Activated T-cell treated with anti-CD3 and anti-CD28 coated beads, Interleukin-2, amount 50 U/mL, for 4 hours (primary cell): ENCODE results near the gene ADAMTS2. TPM values are rescaled to one million over a fixed set of nuclear protein-coding genes. Genes with fewer than 3 reads are reported as not detected.
"Not testable (repeated sequence)": the region's sequence is repeated elsewhere in the genome, so short reads cannot be mapped to it uniquely, and the experiment has no call there.

ENCODE experiments used
- ATAC-seq, 2 donors: fragments of 200-7000 bp; cut with Tn5 transposase; one replicate each; pipeline ENCODE4 v1.10.0; 2021
- DNase-seq: peaks from one replicate; pipeline ENCODE4 v3.0.0-alpha.2; 2020
- H3K27me3 Mint-ChIP-seq: one replicate; pipeline ENCODE4 v1.8.0; 2021; ENCODE audit warnings: low read depth, mixed read lengths
- H3K36me3 Mint-ChIP-seq: one replicate; pipeline ENCODE4 v1.8.0; 2022; ENCODE audit warnings: mixed read lengths; ENCODE audit not compliant: insufficient read depth
- H3K4me1 Mint-ChIP-seq: one replicate; pipeline ENCODE4 v1.8.0; 2021; ENCODE audit warnings: low read depth, mixed read lengths
- H3K4me3 Mint-ChIP-seq: one replicate; pipeline ENCODE4 v1.8.0; 2021; ENCODE audit warnings: mild to moderate bottlenecking, moderate library complexity, mixed read lengths
- H3K9me3 Mint-ChIP-seq: one replicate; pipeline ENCODE4 v1.8.0; 2021; ENCODE audit warnings: mixed read lengths
- total RNA-seq, 3 donors: library from RNA; stranded (reverse); gene quantifications; one replicate each; pipeline ENCODE4 v1.2.1, GENCODE V29; 2021

ADAMTS2 gene
- total RNA-seq, 3 donors from 2014 or later: 0.05 to 0.41 (median 0.13) TPM

DNA sequence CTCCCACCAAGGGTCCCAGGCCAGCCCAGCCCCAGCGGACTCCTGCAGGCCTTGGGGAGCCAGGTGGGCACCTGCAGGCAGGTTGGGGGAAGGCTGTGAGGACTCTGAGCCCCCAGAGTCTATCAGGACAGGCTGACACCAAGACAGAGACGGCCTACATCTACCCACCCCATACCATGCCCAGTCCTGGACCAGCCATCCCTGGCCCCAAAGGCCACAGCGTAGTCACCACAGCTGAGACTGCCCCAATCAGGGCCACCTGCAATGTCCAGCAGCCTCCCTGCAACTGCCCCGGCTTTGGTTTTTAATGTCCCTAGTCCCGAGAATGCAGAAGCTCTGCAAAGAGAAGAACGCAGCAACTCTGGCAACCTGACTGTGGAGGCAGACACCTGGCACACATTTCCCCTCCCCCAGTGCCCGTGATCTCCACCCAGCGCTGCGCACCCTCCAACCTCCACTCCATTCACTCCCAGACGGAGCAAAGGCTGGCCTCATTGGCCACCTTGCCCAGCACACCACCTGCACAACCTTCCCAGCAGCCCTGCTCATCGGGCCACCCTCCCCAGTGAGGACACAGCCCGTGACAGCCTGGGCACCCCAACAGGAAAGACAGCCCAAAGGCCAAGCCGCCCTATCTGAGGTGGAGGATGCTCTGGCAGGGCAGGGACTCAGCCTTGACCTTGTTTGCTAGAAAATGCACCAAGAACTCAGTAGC lies 14.9 kb downstream of the ADAMTS2 start:
- DNase-seq (no peak), ATAC-seq (no peak)
- Mint-ChIP-seq H3K27me3 (peaks cover 17% of the 10 kb centered on the region), H3K4me1 (no peaks in the 10 kb centered on the region), H3K9me3 (no peaks in the 10 kb centered on the region), H3K4me3 (no peak overlapping the region), H3K36me3 (no peaks in the 10 kb centered on the region)

- DNase-seq (no peak), ATAC-seq (no peak)
- peaks cover 21% of the 10 kb centered on the region for H3K27me3 Mint-ChIP-seq
- no peaks in the 10 kb centered on the region for H3K36me3 Mint-ChIP-seq
- no peak overlapping the region for H3K4me3 Mint-ChIP-seq
- H3K4me1 Mint-ChIP-seq: no peaks in the 10 kb centered on the region
- no peaks in the 10 kb centered on the region for H3K9me3 Mint-ChIP-seq
Observed at GRCh38 chr5:179328291-179328690, 17.0 kb downstream of the ADAMTS2 start.

- H3K4me1 Mint-ChIP-seq: no peaks in the 10 kb centered on the region
- H3K36me3 Mint-ChIP-seq: no peaks in the 10 kb centered on the region
- no peak for ATAC-seq
- peaks cover 17% of the 10 kb centered on the region for H3K27me3 Mint-ChIP-seq
- no peak overlapping the region for H3K4me3 Mint-ChIP-seq
- no peaks in the 10 kb centered on the region for H3K9me3 Mint-ChIP-seq
- DNase-seq: no peak
Observed at GRCh38 chr5:179327021-179327735, 18.1 kb downstream of the ADAMTS2 start.

- no peak for ATAC-seq
- Mint-ChIP-seq H3K9me3 (no peaks in the 10 kb centered on the region), H3K4me1 (no peaks in the 10 kb centered on the region), H3K4me3 (no peak overlapping the region), H3K36me3 (no peaks in the 10 kb centered on the region), H3K27me3 (peaks cover 19% of the 10 kb centered on the region)
- no peak for DNase-seq
Observed at GRCh38 chr5:179326122-179326927, 18.9 kb downstream of the ADAMTS2 start.

DNA sequence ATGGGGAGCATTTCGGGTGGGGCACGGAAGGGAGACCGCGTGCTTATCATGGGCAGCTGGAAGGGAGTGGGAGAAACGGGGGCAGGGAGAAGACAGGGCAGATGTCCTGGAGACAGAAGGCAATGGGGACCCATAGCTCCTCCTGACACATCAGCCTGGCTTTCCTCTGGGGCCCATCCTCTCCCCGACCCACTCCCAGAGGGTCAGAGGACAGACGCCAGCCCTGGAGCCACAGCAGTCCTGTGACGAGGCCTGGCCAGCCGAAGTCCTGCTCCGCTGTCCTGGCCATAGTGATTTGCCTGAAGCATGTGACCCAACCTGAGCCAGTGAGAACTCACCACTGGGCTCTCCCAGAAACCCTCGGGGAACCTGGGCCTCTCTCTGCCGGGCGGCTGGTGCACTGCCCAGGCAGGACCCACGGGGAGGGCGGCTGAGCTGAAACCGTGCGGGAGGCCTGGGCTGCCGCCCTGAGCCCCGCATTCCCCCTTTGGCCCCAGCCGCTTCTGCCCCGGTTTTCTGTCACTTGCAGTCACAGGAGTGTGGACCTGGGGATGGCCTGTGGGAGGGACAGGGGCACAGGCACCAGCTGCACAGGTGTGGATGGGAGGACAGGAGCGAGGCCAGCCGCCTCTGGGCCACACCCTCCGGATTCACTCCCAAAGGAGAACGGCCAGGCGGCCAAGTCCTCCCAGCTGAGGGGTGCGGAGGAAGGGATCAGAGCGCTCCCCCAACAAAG lies 19.8 kb downstream of the ADAMTS2 start:
- H3K4me3 Mint-ChIP-seq: no peak overlapping the region
- H3K4me1 Mint-ChIP-seq: no peaks in the 10 kb centered on the region
- no peaks in the 10 kb centered on the region for H3K36me3 Mint-ChIP-seq
- DNase-seq (no peak), ATAC-seq (no peak)
- H3K9me3 Mint-ChIP-seq: no peaks in the 10 kb centered on the region
- H3K27me3 Mint-ChIP-seq: peaks cover 20% of the 10 kb centered on the region

DNA sequence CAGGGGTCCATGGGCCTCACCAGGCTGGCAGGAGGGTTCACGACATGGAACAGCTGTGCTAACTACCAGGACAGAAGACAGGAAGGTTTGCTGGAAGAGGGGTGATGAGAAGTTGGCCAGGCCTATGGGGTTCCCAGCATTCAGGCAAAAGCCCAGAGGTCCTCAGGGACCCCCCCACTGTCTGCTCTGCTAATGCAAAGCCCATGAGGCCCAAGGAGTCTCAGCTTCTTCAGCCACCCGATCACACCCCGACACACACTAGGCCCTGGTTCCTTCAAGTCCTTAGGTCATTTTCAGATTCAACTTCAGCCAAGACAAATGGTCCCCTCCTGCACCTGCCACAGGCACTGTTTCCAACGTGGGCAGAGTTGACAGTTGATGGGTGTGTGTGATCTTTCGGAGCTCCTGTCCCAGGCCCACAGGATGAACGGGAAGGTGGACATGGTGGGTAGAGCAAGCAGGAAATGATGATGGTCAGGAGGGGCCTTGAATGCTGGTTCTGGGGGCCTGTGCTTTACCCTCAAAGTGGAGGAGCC lies 20.4 kb downstream of the ADAMTS2 start:
- no peak overlapping the region for H3K4me3 Mint-ChIP-seq
- H3K9me3 Mint-ChIP-seq: no peaks in the 10 kb centered on the region
- H3K27me3 Mint-ChIP-seq: peaks cover 19% of the 10 kb centered on the region

GRCh38 chr5:179324316-179324715 lies 20.9 kb downstream of the ADAMTS2 start:
- H3K4me1 Mint-ChIP-seq, H3K9me3 Mint-ChIP-seq, H3K4me3 Mint-ChIP-seq, DNase-seq, H3K36me3 Mint-ChIP-seq, ATAC-seq: not testable (repeated sequence)
- peaks cover 16% of the 10 kb centered on the region for H3K27me3 Mint-ChIP-seq

More for the DNA sequence above, 20.4 kb downstream of the ADAMTS2 start:
- Mint-ChIP-seq H3K4me1 (no peaks in the 10 kb centered on the region), H3K36me3 (no peaks in the 10 kb centered on the region)
- DNase-seq (no peak), ATAC-seq (no peak)

DNA sequence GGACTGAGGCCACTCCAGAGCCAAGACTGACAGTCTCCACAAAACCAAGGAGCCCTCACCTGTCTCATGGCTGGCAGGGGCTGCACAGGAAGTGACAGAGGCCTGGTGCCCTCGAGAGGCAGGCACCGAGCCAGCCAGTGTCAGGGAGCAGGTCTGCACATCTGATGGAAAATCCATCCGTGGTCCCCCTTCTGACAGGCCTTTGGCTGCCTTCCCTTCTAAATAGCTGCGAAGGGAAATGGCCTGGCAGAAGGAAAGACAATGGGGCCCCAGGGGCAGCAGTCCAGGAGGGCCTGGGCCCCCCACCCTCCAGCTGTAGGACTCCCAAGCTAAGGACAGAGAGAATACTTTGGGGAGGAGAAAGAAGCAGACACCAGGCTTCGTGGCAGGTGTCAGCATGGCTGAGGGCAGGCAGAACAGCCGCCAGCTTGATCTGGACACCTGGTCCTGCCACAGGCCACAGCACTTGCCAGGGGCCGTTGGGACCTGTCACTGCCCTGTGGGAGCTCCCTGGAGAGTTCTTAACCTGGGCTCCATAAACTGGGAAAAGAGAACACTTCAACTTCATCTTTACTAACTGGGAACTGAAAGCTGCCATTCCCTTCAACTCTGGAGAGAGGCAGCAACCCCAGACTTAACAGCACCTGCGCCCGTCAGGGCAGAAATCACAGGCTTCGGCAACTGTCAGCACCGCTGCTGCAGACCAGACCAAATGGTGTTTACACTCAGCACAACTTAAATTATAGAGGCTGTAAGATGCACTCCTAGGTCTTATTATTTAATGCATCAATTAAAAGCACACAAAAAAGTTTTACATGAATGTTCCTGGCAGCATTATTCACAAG lies 22.0 kb downstream of the ADAMTS2 start:
- no peaks in the 10 kb centered on the region for H3K9me3 Mint-ChIP-seq
- no peak overlapping the region for H3K4me3 Mint-ChIP-seq
- peaks cover 16% of the 10 kb centered on the region for H3K27me3 Mint-ChIP-seq
- H3K4me1 Mint-ChIP-seq: no peaks in the 10 kb centered on the region
- DNase-seq (no peak), ATAC-seq (no peak)
- H3K36me3 Mint-ChIP-seq: no peaks in the 10 kb centered on the region

GRCh38 chr5:179322071-179323025 lies 22.9 kb downstream of the ADAMTS2 start:
- DNase-seq (no peak), ATAC-seq (no peak)
- Mint-ChIP-seq H3K9me3 (no peaks in the 10 kb centered on the region), H3K27me3 (peaks cover 14% of the 10 kb centered on the region), H3K4me3 (no peak overlapping the region), H3K36me3 (no peaks in the 10 kb centered on the region), H3K4me1 (no peaks in the 10 kb centered on the region)

DNA sequence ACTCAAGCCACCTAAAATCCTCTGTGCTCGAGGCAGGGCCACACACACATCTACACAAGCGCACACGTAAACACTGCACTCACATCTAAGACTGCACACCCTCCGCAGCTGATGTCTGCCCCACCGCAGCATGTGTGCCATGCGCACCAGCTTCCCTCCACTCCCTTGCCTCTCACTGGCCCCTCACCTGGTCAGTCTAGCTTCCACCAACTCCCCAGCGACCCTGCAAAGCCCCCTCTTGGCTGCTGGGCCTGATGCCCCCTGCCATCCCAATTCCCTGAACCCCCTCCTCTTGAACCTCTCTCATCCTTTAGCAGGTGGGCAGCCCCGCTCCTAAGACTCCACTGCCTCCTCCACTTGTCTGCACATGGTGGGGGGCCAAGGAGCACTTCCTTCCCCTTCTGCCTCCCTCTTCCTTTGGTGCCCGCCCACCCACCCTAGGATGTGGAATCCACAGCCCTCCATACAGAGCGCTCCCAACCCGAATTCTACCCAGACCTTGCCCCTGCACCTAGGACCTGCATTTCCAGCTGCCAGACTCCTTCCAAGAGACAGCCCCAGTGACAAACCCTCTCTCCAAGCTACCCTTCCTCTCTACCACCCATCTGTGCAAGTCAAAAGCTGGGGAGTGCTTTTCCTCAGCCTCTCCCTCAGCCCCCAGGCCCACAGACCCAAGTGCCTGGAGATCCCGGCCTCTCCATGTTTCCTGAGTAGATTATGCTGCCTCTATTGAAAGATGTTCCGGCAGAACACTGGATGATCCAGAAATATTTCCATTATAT lies 23.9 kb downstream of the ADAMTS2 start:
- Mint-ChIP-seq H3K4me3 (no peak overlapping the region), H3K36me3 (no peaks in the 10 kb centered on the region), H3K27me3 (peaks cover 12% of the 10 kb centered on the region), H3K9me3 (no peaks in the 10 kb centered on the region), H3K4me1 (no peaks in the 10 kb centered on the region)
- DNase-seq: no peak
- ATAC-seq: no peak

- Mint-ChIP-seq H3K9me3 (no peaks in the 10 kb centered on the region), H3K4me3 (no peak overlapping the region), H3K4me1 (no peaks in the 10 kb centered on the region), H3K27me3 (peaks cover 8% of the 10 kb centered on the region), H3K36me3 (no peaks in the 10 kb centered on the region)
- ATAC-seq (no peak), DNase-seq (no peak)
Observed at GRCh38 chr5:179319741-179320281, 25.4 kb downstream of the ADAMTS2 start.

GRCh38 chr5:179319123-179319522 lies 26.1 kb downstream of the ADAMTS2 start:
- Mint-ChIP-seq H3K4me1 (no peaks in the 10 kb centered on the region), H3K9me3 (no peaks in the 10 kb centered on the region), H3K27me3 (peaks cover 7% of the 10 kb centered on the region), H3K36me3 (no peaks in the 10 kb centered on the region), H3K4me3 (no peak overlapping the region)
- no peak for ATAC-seq
- DNase-seq: no peak
